Gastroesophageal sphincter (tissue), 3 donors: Measurements from ENCODE around the gene EEF1A2.

Experiments
- POLR2A ChIP-seq, 2 donors: fragments of 450-650 bp; IDR thresholded peaks; one replicate each; pipeline ENCODE4 v1.6.1; 2017; ENCODE audit warnings: antibody characterized with exemption in 2 of 2, mild to moderate bottlenecking in 2 of 2, moderate library complexity in 1 of 2
- POLR2AphosphoS5 ChIP-seq: sonication (generic); formaldehyde crosslinking; IDR thresholded peaks from one replicate; pipeline ENCODE4 v1.6.1; 2017; ENCODE audit warnings: antibody characterized with exemption
- TF ChIP-seq, protein P1 (sequence below), 4 experiments: fragments of 200-600 bp in 2 of 4; fragments of 450-650 bp in 2 of 4; sonication (generic) in 1 of 4; IDR thresholded peaks; one replicate each; pipeline ENCODE4 v1.5.1; 2017 to 2019; ENCODE audit warnings: antibody characterized with exemption in 4 of 4, mild to moderate bottlenecking in 2 of 4, moderate library complexity in 2 of 4

DNA sequence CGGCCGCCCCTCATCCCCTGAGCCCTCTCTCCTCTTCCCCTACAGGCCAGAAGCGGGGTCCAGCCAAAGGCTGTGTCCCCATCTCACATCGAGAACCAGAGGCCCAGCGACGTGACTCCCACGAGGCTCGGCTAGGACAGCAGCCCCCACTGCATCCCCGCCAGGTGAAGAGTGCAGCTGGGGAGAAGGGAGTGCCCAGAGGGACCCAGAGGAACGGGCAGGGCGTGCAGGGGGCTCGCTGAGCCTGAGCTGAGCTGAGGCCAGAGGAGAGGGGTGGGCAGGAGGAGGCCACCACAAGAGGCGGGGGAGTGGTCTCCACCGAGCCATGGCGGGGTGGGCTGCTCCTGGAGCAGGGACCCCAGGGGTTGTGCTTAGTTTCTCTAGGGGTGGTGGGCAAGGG, 59.0 kb downstream of the EEF1A2 start:
- TF ChIP-seq POLR2A (IDR thresholded peaks at IDR 0.05) (no peak), POLR2AphosphoS5 (no peak)
- TF ChIP-seq, protein P1, sequence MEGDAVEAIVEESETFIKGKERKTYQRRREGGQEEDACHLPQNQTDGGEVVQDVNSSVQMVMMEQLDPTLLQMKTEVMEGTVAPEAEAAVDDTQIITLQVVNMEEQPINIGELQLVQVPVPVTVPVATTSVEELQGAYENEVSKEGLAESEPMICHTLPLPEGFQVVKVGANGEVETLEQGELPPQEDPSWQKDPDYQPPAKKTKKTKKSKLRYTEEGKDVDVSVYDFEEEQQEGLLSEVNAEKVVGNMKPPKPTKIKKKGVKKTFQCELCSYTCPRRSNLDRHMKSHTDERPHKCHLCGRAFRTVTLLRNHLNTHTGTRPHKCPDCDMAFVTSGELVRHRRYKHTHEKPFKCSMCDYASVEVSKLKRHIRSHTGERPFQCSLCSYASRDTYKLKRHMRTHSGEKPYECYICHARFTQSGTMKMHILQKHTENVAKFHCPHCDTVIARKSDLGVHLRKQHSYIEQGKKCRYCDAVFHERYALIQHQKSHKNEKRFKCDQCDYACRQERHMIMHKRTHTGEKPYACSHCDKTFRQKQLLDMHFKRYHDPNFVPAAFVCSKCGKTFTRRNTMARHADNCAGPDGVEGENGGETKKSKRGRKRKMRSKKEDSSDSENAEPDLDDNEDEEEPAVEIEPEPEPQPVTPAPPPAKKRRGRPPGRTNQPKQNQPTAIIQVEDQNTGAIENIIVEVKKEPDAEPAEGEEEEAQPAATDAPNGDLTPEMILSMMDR (IDR thresholded peaks at IDR 0.05), result no peak
